HG03025 (cell line): ENCODE results near the gene IFITM5.

Experiments
- ATAC-seq: cut with Tn5 transposase; IDR thresholded peaks from one replicate; pipeline ENCODE4 v1.9.1; 2021; ENCODE audit warnings: mild to moderate bottlenecking, moderate library complexity; ENCODE audit not compliant: unreplicated experiment, low FRiP score

IFITM5 gene

GRCh38 chr11:297586-298405 is 1.5 kb downstream of the IFITM5 start:
- ATAC-seq, result no peak

- no peak for ATAC-seq
Measured at GRCh38 chr11:297051-297585, 2.2 kb downstream of the IFITM5 start.

- no peak for ATAC-seq
Measured at GRCh38 chr11:296171-297050, 2.9 kb downstream of the IFITM5 start.

- no peak for ATAC-seq
Measured at GRCh38 chr11:295351-296170, 3.8 kb downstream of the IFITM5 start.

- no peak for ATAC-seq
Measured at GRCh38 chr11:294780-295179, 4.5 kb downstream of the IFITM5 start.

- ATAC-seq, result no peak
Measured at GRCh38 chr11:293852-294661, 5.3 kb downstream of the IFITM5 start.

GRCh38 chr11:293271-293851 is 6.0 kb downstream of the IFITM5 start:
- ATAC-seq, result no peak

- ATAC-seq, result no peak
Measured at GRCh38 chr11:292211-293121, 6.9 kb downstream of the IFITM5 start.

- no peak for ATAC-seq
Measured at GRCh38 chr11:291281-292210, 7.8 kb downstream of the IFITM5 start.

- ATAC-seq, result no peak
Measured at GRCh38 chr11:290621-291231, 8.6 kb downstream of the IFITM5 start.

GRCh38 chr11:289712-290620 is 9.4 kb downstream of the IFITM5 start:
- ATAC-seq, result no peak

GRCh38 chr11:289398-289711 is 10.0 kb downstream of the IFITM5 start:
- no peak for ATAC-seq

GRCh38 chr11:288478-289397 is 10.6 kb downstream of the IFITM5 start, which contains the start of gene PGGHG:
Gene PGGHG (plus strand): TSS chr11:289126. CDS start chr11:289817, 691 bp downstream.
- ATAC-seq, result peak; percentile 61

- ATAC-seq, result no peak
Measured at GRCh38 chr11:287821-288477, 11.4 kb downstream of the IFITM5 start.
